HepG2 (cell line): ENCODE data around the gene ENO3. TPM values are rescaled to one million over a fixed set of nuclear protein-coding genes. Genes with fewer than 3 reads are reported as not detected.

ENCODE experiments used
- EEA1 ChIP-seq: sonication (generic); formaldehyde crosslinking; IDR thresholded peaks from 2 replicates; pipeline ENCODE4 v1.5.1; 2020; ENCODE audit warnings: mild to moderate bottlenecking, missing genetic modification reagents, borderline replicate concordance
- GABPA ChIP-seq, 2 experiments: IDR thresholded peaks; 2 replicates each; pipeline ENCODE4 v1.6.1; 2011 to 2016; ENCODE audit warnings: low read depth in 2 of 2, low read length in 1 of 2, missing biosample characterization in 1 of 2, missing genetic modification characterization in 1 of 2
- HMGXB4 ChIP-seq, 2 experiments: sonication (generic) in 1 of 2; formaldehyde crosslinking in 1 of 2; IDR thresholded peaks; 2 replicates each; pipeline versions ENCODE4 v1.4.0 to v1.6.1; 2018 to 2020; ENCODE audit warnings: missing genetic modification reagents in 2 of 2, borderline replicate concordance in 1 of 2, low read depth in 1 of 2, mild to moderate bottlenecking in 1 of 2, missing biosample characterization in 1 of 2
- HNRNPH1 ChIP-seq: fragments of 200-400 bp; formaldehyde crosslinking; optimal IDR thresholded peaks from 2 replicates; pipeline ENCODE3; 2017; ENCODE audit warnings: mild to moderate bottlenecking, low read depth, low read length
- KAT7 ChIP-seq: IDR thresholded peaks from 2 replicates; pipeline ENCODE4 v1.6.1; 2018; ENCODE audit warnings: borderline replicate concordance, missing compliant biosample characterization
- KLF6 ChIP-seq: IDR thresholded peaks from 2 replicates; pipeline ENCODE4 v1.8.0; 2016; ENCODE audit warnings: missing biosample characterization, missing genetic modification reagents
- MAF1 ChIP-seq: sonication (generic); formaldehyde crosslinking; IDR thresholded peaks from 2 replicates; pipeline ENCODE4 v1.5.0; 2020; ENCODE audit warnings: missing genetic modification reagents, borderline replicate concordance
- POLR2AphosphoS5 ChIP-seq: IDR thresholded peaks from 2 replicates; pipeline ENCODE4 v1.6.1; 2012; ENCODE audit warnings: low read depth, low read length
- PRPF4 ChIP-seq: fragments of 200-400 bp; formaldehyde crosslinking; IDR thresholded peaks from 2 replicates; pipeline ENCODE4 v1.6.1; 2016; ENCODE audit warnings: low read length, low read depth; ENCODE audit not compliant: poor library complexity, severe bottlenecking
- REL ChIP-seq: sonication (generic); formaldehyde crosslinking; conservative IDR thresholded peaks from 2 replicates; pipeline ENCODE4 v1.8.0; 2022; ENCODE audit warnings: mild to moderate bottlenecking, missing genetic modification reagents, moderate library complexity
- SMAD3 ChIP-seq: sonication (generic); formaldehyde crosslinking; IDR thresholded peaks from 2 replicates; pipeline ENCODE4 v1.4.0; 2020; ENCODE audit warnings: missing genetic modification reagents
- SSRP1 ChIP-seq: IDR thresholded peaks from 2 replicates; pipeline ENCODE4 v1.6.1; 2016; ENCODE audit warnings: control low read depth
- YEATS4 ChIP-seq: sonication (generic); formaldehyde crosslinking; IDR thresholded peaks from 2 replicates; pipeline ENCODE4 v1.4.0; 2020; ENCODE audit warnings: missing genetic modification reagents, borderline replicate concordance
- ZBTB10 ChIP-seq: sonication (generic); formaldehyde crosslinking; IDR thresholded peaks from 2 replicates; pipeline ENCODE4 v1.4.0; 2020; ENCODE audit warnings: missing genetic modification reagents, borderline replicate concordance
- ZBTB38 ChIP-seq: sonication (generic); formaldehyde crosslinking; IDR thresholded peaks from 2 replicates; pipeline ENCODE4 v1.5.1; 2020; ENCODE audit warnings: mild to moderate bottlenecking, missing genetic modification reagents
- ZFP36L1 ChIP-seq: sonication (generic); formaldehyde crosslinking; IDR thresholded peaks from 2 replicates; pipeline ENCODE4 v1.8.0; 2022; ENCODE audit warnings: mild to moderate bottlenecking, missing genetic modification reagents, moderate library complexity
- ZFP82 ChIP-seq: sonication (generic); formaldehyde crosslinking; IDR thresholded peaks from 2 replicates; pipeline ENCODE4 v1.5.1; 2020; ENCODE audit warnings: mild to moderate bottlenecking, missing genetic modification reagents, borderline replicate concordance
- ZNF101 ChIP-seq: sonication (generic); formaldehyde crosslinking; IDR thresholded peaks from 2 replicates; pipeline ENCODE4 v1.4.0; 2020; ENCODE audit warnings: mild to moderate bottlenecking, low read depth, missing genetic modification reagents, borderline replicate concordance
- ZNF329 ChIP-seq: sonication (generic); formaldehyde crosslinking; IDR thresholded peaks from 2 replicates; pipeline ENCODE4 v1.9.0; 2021; ENCODE audit warnings: low read depth, mild to moderate bottlenecking, missing genetic modification reagents
- ZNF441 ChIP-seq: sonication (generic); formaldehyde crosslinking; IDR thresholded peaks from 2 replicates; pipeline ENCODE4 v1.7.0; 2021; ENCODE audit warnings: missing genetic modification reagents, borderline replicate concordance
- ZNF580 ChIP-seq: IDR thresholded peaks from 2 replicates; pipeline ENCODE4 v1.6.1; 2016; ENCODE audit warnings: low read depth, borderline replicate concordance
- ZNF644 ChIP-seq: IDR thresholded peaks from 2 replicates; pipeline ENCODE4 v1.6.1; 2016; ENCODE audit warnings: low read depth
- ZNF768 ChIP-seq: sonication (generic); formaldehyde crosslinking; IDR thresholded peaks from 2 replicates; pipeline ENCODE4 v1.4.0; 2020; ENCODE audit warnings: missing genetic modification reagents
- polyA plus RNA-seq, 8 experiments: library from polyadenylated mRNA; depleted of rRNA in 3 of 8; stranded (reverse) in 7 of 8; unstranded in 1 of 8; fragments of >200 nt; fragmentation: Illumina TruSeq in 4 of 8; extraction: Trizol in 4 of 8; gene quantifications; 2 replicates each; pipeline versions ENCODE4 v1.2.1 to v1.2.3, GENCODE V29; 2011 to 2016; ENCODE audit warnings: low read depth in 4 of 8, missing spikeins in 1 of 8, mixed read lengths in 1 of 8; ENCODE audit not compliant: insufficient read depth in 1 of 8
- total RNA-seq, 5 experiments: library from RNA; depleted of rRNA; stranded (reverse); fragments of >200 nt; fragmentation: Illumina TruSeq; extraction: Trizol; gene quantifications; 2 replicates each; pipeline ENCODE4 v1.2.3, GENCODE V29; 2016; ENCODE audit warnings: low read depth in 1 of 5

Gene ENO3
- total and polyA plus RNA-seq, 2 of the 13 experiments (the other 11 are each of a cell fraction or from before 2014, with no cell fraction given) = 59.8 to 69.8 TPM

- TF ChIP-seq ZBTB10 (CRISPR knock-in tag) = peak; percentile 81; the same call in 1 of the 2 replicates
- TF ChIP-seq HNRNPH1 = peak; percentile 72
- TF ChIP-seq REL (CRISPR knock-in tag) = peak; percentile 67; the same call in 1 of the 2 replicates
- TF ChIP-seq ZNF768 (CRISPR knock-in tag) = peak; percentile 56; the same call in 1 of the 2 replicates
- TF ChIP-seq MAF1 (CRISPR knock-in tag) = no peak
- TF ChIP-seq POLR2AphosphoS5 = peak; percentile 52; the same call in 1 of the 2 replicates
- peak; percentile 78 for TF ChIP-seq ZFP36L1 (CRISPR knock-in tag)
- no peak; the same call in 1 of the 2 replicates for TF ChIP-seq EEA1 (CRISPR knock-in tag)
- peak; percentile 59; the same call in 1 of the 2 replicates for TF ChIP-seq SMAD3 (CRISPR knock-in tag)
- TF ChIP-seq HMGXB4 (CRISPR knock-in tag; IDR thresholded peaks at IDR 0.05; ENCODE audit: borderline replicate concordance in 1 of 2, low read depth in 1 of 2) = peak; percentile 99
- TF ChIP-seq ZNF441 (CRISPR knock-in tag) = 0 out of 2 replicates have a peak, but pooled peaks have one; percentile 38
- TF ChIP-seq ZBTB38 (CRISPR knock-in tag) = peak; percentile 43; the same call in 1 of the 2 replicates
- peak; percentile 84; the same call in 1 of the 2 replicates for TF ChIP-seq YEATS4 (CRISPR knock-in tag)
- 0 out of 2 replicates have a peak, but pooled peaks have one; percentile 35 for TF ChIP-seq ZNF329 (CRISPR knock-in tag)
- TF ChIP-seq KAT7 = peak; percentile 81; the same call in 1 of the 2 replicates
- no peak for TF ChIP-seq ZNF644
- TF ChIP-seq SSRP1 (CRISPR knock-in tag) = 0 out of 2 replicates have a peak, but pooled peaks have one; percentile 50
- TF ChIP-seq ZNF101 = no peak
- TF ChIP-seq GABPA (IDR thresholded peaks at IDR 0.05; ENCODE audit: low read depth, low read length) = peak; percentile 61
- peak; percentile 47 for TF ChIP-seq GABPA (CRISPR knock-in tag; IDR thresholded peaks at IDR 0.05; ENCODE audit: low read depth)
- peak; percentile 95 for TF ChIP-seq ZFP82 (CRISPR knock-in tag)
- peak; percentile 91; the same call in 1 of the 2 replicates for TF ChIP-seq ZNF580 (CRISPR knock-in tag)
- no peak for TF ChIP-seq PRPF4
- TF ChIP-seq KLF6 = peak; percentile 53; the same call in 1 of the 2 replicates
Measured at GRCh38 chr17:4986951-4987766, 36.2 kb downstream of the ENO3 start, which contains the start of gene CAMTA2 (continued).
